GM18858 (cell line): Measurements from ENCODE around the gene TGM1.

Experiments
- ATAC-seq: cut with Tn5 transposase; IDR thresholded peaks from one replicate; pipeline ENCODE4 v1.9.1; 2021; ENCODE audit not compliant: unreplicated experiment

The TGM1 gene

DNA sequence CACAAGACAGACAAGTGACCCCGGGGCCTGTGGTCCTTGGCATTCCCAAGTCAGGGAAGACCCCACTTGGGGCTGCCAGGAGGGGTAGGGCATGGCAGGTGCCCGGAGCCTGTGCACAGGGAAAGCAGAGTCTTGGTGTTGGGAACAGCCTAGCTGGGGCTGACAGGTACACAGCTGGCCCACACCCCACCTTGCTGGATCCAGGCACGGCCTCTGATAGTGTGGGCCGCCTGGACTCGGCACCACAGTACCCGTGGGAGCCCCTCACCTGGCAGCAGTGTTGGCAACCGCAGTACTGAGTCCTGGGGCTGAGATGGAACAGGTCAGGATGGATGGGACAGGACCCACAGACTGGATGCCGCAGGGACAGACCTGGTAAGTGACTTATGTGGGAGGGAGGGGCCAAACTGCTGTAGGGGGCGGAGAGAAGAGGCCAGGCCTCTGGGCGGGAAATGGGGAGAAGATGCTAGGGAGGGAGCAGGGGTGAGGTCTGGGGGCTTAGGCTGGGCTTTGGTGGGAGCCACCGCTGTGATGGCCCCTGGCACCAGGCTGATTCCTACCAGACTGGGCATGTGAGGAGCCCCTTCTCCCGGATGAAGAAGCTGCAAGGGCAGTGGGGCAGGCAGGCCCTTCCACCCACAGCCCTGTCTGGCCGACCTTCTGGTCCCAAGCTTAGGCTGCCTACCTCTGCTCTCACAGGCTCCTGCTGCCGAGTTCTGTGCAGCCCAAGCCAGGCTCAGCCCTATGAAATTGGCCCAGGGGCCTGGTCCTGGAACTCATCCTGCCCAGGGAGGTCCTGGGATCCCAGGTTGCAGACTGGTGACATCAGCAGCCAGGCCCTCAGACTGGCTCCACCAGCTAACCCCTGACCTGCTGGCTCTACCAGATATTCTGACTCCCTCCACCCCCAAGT is at the start of gene TGM1:
Gene TGM1, minus strand, starts transcription at position 357 of the 913 bp plus-strand sequence. CDS start 825 bp downstream, outside the sequence.
- no peak for ATAC-seq

DNA sequence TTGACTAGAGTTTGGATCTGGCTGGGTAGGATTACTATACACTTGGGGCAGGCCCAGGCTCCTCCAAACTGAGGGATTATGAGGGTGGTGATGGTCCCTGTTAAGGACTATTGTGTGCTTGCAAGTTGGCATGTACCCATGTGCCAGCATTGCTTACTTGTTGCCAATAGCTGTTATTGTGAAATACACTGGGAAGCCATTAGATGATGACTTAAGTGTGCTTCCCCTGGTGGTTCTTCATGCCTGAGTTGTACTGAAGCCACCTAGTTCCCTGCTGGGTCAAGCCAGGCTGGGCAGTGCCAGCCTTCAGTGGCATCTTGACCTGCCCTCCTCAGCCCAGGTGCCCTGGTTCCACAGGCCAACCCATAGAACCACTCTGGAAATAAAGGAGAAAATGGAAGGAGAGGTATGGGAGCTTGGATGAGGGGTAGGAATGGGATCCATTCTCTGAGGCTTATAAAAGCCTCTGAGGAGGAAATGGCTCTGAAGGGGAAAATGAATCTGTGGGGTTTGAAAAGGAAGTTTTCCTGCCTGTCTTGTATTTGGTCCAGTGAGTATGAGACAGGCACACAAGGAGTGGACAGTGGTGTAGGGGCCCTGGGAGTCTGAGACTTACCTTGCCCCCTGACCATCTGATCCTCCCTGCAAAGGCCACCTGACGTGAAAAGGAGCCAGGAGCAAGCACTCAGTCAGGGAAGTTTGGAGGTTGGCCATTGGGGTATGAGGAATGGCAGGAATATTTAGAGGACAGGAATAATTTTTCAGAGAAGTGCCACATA is 49.0 kb upstream of the TGM1 start:
- no peak for ATAC-seq

DNA sequence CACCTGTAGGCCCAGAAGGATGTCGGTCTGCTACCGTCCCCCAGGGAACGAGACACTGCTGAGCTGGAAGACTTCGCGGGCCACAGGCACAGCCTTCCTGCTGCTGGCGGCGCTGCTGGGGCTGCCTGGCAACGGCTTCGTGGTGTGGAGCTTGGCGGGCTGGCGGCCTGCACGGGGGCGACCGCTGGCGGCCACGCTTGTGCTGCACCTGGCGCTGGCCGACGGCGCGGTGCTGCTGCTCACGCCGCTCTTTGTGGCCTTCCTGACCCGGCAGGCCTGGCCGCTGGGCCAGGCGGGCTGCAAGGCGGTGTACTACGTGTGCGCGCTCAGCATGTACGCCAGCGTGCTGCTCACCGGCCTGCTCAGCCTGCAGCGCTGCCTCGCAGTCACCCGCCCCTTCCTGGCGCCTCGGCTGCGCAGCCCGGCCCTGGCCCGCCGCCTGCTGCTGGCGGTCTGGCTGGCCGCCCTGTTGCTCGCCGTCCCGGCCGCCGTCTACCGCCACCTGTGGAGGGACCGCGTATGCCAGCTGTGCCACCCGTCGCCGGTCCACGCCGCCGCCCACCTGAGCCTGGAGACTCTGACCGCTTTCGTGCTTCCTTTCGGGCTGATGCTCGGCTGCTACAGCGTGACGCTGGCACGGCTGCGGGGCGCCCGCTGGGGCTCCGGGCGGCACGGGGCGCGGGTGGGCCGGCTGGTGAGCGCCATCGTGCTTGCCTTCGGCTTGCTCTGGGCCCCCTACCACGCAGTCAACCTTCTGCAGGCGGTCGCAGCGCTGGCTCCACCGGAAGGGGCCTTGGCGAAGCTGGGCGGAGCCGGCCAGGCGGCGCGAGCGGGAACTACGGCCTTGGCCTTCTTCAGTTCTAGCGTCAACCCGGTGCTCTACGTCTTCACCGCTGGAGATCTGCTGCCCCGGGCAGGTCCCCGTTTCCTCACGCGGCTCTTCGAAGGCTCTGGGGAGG is 47.9 kb upstream of the TGM1 start, which contains the start of gene LTB4R:
Gene LTB4R, plus strand, starts transcription at position 857 of the 959 bp plus-strand sequence. CDS start 4,150 bp downstream, outside the sequence.
- ATAC-seq = peak; percentile 55

DNA sequence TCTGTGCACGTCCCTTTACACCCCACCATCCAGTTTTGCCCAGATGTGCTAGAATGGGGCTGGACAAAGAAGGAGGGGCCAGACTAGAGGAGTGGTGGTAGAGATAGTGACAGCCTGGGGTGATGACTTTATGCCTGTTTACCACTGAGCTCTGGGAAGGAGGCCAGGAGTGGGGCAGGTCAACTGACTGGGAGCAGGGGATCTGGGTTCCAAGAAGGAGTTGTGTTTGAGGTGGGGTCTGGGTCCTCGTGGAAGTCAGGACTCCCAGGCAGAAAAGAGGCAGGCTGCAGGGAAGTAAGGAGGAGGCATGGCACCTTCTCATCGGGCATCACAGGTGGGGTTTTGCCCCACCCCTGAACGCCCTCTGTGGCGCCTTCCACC is 47.3 kb upstream of the TGM1 start:
- no peak for ATAC-seq

DNA sequence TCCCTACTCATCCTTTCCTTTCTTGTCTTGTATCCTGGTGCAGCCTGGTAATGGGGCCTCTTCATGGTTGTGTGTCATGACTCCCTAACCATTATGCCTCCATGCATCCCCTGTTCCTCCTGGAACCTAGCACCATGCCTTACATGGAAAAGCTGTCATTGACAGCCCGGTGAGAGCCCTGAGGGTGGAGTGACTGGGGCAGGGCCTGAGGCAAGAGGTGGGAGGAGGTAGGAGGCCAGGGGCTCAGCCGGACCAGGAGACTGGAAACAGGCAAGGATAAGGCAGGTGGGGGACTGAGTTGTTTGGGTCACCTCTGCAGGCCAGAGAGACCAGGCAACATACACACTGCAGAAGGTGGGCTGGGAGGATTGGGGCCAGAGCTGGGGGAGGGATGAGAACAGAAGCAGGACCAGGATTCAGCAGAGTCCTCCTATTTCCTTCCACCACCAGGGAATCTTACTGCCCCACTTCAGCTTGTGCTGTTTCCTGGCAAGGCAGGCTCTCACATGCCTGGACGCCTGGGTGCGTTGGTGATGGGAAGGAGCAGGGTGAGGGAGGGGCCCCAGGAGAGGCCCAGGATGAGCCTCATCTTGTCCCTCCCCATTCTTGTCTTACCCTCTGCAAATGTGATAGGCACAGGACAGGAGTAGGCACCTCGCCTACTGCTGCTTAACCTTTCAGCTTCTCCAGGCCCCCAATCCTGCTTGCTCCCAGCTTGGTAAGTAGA is 46.7 kb upstream of the TGM1 start, which contains the start of gene LTB4R2:
Gene LTB4R2, plus strand, starts transcription at position 603 of the 727 bp plus-strand sequence. CDS start 525 bp downstream, outside the sequence.
- no peak for ATAC-seq

DNA sequence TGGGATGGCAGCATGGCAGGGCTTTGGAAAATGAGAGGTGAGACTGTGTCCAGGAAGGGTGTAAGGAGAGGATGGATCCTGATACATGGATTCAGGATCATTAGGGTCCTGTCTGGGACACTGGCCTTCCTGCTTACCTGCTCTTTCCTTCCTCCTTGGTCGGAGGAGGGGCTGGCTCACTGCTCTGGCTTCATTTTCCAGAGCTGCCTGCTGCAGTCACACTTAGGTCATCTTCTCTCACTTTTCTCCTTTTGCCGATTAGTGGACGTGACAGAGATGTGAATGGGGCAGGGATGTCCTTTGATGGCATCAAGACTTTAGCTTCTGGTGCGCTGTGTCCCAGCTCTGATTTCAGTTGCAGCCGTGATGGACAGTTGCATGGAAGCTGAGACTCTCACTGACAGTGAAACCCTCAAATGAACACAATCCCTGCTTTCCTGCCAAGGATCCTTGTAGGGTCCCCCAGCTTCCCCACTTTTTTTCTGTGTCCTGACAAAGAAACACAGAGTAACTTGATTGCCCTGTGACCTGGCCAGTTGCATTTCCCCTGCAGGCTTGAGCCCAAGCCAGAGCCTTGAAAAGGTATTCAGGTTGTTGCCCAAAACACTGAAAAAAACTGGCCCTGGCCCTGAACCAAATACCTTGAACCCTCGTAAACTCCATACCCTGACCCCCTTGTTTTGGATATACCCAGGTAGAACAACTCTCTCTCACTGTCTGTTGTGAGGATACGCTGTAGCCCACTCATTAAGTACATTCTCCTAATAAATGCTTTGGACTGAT is 45.6 kb upstream of the TGM1 start:
- no peak for ATAC-seq

DNA sequence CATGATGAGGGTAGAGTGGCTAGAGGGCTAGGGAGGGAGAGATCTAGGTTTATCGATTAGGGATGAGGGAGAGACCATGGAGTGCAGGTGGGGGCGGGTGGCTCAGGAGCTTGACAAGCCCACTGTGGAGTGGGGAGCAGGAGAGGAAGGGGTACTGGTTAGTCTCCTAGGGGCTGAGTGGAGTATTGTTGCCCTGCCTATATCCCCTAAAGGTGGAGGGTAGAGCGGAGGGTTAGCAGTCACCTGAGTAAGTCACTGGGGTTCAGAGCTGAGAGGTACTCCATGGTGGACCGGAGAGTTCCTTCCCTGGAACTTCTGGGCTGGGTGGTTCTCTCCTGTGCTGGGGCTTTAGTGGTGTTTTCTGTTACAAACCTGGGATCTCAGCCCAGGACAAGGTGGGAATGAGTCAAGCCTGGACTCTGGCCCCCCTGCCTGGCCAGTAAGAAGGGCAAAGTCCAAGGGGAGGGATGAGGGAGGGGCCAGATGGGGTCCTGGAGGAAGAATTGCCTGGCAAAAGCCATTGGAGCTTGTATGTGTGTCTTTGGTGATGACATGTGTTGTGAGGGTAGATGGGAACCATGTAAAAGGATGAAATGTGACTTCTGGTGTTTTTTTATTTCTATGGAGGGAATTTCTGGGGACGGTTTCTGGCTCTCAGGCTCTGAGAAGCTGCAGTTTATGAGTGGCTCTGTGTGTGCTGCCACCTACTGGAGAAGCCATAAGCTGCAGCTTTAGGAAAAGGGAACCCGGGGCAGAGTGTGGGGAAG is 44.8 kb upstream of the TGM1 start, which contains the start of gene CIDEB:
Gene CIDEB, minus strand, starts transcription at position 403 of the 767 bp plus-strand sequence. Its CDS starts 119 bp downstream, at position 284.
- no peak for ATAC-seq

DNA sequence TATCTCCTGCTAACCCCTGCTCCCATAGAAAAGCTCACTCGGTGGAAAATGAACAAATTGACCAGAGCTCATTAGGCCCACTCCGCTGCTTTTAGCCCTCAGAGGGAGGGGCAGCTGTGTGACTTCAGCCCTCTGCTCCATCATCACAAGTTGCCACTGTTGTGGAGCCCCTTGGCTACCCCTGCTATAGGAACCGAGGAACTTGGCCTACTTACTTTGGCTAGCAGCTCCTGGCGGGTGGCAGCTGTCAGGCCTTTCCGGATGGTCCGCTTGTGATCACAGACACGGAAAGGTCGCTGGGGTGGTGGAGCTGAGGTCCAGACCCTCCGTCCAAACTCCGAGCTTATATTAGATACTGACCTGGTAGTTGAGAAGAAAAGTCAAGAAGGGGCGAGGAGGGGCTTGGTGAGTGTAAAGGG is 44.2 kb upstream of the TGM1 start:
- ATAC-seq = no peak

DNA sequence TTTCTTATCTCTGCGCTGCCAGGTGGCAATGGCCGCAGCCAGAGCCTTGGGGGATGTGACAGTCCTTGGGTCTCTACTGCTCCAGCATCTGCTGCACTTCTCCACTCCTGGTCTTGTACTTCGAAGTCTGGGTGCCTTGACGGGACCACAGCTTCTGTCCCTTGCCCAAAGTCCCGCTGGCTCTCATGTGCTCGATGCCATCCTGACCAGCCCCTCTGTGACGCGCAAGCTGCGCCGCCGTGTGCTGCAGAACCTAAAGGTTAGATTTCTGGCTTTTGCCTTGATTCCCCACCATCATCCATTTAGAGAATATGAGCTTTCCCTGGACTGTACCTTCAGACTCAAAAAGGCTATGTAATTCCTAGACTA is 41.0 kb upstream of the TGM1 start:
- no peak for ATAC-seq

DNA sequence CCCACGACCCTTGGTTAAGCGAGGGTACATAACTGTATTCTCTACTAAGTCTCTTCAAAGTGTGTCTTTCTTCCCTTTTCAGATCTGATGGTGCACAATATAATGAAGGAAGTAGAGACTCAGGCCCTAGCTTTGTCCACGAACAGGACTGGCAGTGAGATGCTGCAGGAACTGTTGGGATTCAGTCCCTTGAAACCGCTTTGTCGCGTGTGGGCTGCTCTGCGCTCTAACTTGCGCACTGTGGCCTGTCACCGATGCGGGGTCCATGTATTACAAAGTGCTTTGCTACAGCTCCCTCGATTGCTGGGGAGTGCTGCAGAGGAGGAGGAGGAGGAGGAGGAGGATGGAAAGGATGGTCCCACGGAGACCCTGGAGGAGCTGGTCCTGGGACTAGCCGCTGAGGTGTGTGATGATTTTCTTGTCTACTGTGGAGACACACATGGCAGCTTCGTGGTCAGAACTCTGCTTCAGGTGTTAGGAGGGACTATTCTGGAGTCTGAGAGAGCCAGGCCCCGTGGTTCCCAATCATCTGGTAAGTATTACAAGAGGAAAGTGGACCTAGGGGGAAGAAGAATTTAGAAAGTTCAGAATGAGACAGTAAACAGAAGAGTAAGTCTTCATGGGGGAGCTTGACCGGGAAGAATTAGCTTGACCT is 37.5 kb upstream of the TGM1 start:
- ATAC-seq = no peak

DNA sequence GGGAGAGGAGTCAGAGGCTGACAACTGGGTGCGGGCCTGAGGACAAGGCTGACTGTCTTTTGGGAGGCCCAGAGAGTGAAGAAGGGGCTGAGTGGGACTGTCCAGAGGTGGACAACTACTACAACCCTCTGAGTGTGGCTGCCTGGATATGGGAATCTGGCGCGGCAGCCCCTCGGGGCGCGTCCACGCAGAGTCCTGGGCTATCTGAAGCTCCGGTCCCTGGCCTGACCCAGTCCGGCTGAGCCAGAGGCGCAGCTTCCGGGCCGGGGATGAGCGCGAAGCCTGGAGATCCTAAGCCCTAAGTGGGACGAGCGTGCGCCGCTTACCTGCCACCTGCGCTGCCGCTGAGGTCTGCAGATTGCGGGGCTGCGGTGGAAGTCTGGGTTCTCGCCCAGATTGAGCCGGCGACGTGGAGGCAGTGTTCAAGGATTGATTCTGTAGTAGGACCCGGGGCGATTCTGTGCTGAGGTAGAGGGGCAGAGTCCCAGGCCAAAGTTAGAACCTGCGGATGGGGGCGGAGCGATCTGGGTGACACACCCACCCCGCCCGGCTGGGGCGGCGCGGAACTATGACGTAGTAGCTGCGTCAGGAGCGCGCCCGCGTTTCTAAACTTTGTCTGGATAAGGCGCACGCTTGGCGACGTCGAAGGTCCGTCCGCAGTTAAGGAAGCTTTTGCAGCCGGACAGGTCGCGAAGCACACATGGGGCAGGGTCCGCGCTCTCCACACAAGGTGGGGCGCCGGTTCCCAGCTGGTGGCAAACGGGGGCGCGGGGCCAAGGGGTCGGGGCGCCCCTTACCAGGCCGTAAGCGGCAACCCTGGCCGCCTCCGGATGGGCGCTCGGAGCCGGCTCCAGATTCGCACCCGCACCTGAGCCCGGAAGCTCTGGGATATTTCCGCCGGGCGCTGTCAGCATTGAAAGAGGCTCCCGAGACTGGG is 36.5 kb upstream of the TGM1 start, which contains the start of the genes DHRS1 and NOP9:
Gene DHRS1, minus strand, starts transcription at position 526 of the 937 bp plus-strand sequence. CDS start 674 bp downstream, outside the sequence.
Gene NOP9, plus strand, starts transcription at position 596 of the 937 bp plus-strand sequence. Its CDS starts 105 bp downstream, at position 701.
- peak; percentile 38 for ATAC-seq

DNA sequence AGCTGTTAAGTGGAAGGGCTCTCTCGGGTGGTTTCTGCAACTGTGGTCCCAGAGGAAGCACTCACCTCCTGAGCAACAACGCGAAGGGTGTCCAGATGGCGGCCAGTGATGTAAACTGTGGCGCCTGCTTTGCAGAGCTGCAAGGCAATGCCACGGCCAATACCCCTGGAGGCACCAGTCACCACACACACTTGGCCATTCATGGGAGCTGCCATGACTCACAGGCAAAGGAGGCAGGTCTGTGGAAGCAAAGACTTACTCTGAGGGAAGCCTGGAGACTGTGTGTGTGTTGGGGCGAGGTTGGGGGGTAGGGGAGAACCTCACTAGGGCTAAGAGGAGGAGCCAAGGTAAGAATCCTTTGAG is 35.9 kb upstream of the TGM1 start:
- ATAC-seq = no peak

DNA sequence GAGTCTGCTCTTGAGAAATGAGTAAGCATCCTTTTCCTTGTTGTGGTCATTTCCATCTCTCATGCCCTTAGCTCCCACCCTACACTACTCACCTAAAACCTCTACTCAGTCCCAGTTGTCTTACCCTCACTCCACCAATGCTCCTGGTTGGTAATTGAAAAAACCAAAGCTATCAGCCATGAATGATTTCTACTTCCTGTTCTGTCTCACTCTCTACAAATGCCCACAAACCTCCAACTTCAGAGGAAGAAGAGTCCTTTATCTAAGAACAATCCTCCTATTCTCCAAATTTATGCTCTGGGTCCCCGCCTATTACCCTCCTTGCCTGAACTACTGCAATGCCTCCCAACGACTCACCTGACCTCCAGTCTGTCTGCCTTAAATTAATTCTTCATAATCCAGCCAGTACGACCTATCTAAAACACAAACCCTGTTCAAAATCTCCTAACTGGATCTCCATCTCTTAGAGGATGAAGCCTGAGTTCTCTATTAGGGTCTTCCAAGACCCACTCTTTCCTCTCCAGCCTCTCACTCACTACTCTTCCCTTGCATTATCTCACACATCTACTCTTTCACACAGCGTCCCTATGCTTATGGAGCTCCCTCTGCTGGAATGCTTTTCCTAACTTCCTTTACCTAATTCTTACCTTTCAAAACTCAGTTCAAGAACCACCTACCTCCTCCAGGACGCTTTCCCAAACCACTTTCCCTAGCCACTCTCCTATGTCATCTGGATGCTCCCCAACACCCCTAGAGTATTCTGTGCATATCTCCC is 34.4 kb upstream of the TGM1 start:
- ATAC-seq = no peak

DNA sequence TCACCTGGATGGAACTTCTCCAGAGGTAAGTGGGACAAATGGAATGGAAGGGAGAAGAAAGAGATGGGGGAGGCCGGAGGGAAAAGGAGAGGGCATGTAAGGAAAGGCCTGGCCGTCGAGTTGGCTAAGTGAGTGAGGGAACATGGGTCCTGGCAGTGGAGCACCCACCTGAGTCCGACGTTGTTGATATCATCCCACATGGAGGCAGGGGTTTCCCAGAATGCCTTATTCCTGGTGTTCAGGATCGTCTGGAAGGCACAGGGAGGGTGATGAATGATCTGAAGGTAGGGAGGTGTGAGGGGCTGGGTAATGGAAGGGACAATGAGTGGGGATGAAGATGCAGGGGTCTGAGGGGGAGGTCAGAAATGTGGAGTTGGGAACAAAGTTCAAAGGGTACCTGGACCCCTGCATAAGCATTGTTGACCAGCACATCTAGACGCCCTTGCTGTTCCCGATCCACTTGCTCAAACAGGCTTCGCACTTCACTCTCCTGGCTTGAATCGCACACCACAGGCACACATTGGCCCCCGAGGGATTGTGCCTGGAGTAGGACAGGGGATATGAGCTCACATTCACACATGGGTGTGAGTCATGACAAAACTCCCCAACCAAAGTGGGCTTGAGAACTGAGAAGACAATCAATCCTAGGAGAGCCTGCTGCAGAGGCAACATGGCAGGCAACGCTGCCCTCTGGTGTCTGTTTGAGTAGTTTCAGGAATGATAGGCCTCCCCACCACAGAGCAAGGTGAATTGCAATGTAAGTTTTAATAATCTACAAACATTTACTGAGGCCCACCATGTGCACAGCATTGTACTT is 33.6 kb upstream of the TGM1 start:
- ATAC-seq = peak; percentile 55

DNA sequence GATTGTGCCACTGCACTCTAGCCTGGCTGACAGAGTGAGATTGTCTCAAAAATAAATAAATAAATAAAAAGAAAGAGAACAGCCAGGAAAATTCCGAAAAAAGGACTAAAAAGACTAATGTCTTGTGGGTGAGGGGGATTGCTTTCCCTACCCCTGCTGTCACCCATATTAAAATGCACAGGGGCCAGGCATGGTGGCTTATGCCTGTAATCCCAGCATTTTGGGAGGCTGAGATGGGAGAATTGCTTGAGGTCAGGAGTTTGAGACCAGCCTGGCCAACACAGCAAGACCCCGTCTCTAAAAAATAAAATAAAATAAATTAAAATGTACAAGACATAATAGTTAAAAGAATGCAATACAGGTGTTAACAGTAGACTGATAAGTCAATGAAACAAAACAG is 30.5 kb upstream of the TGM1 start:
- ATAC-seq = no peak
